Measurements from ENCODE around the gene SLC38A3.
"Not testable (repeated sequence)": the region's sequence is repeated elsewhere in the genome, so short reads cannot be mapped to it uniquely, and the experiment has no call there.

Gene SLC38A3

DNA sequence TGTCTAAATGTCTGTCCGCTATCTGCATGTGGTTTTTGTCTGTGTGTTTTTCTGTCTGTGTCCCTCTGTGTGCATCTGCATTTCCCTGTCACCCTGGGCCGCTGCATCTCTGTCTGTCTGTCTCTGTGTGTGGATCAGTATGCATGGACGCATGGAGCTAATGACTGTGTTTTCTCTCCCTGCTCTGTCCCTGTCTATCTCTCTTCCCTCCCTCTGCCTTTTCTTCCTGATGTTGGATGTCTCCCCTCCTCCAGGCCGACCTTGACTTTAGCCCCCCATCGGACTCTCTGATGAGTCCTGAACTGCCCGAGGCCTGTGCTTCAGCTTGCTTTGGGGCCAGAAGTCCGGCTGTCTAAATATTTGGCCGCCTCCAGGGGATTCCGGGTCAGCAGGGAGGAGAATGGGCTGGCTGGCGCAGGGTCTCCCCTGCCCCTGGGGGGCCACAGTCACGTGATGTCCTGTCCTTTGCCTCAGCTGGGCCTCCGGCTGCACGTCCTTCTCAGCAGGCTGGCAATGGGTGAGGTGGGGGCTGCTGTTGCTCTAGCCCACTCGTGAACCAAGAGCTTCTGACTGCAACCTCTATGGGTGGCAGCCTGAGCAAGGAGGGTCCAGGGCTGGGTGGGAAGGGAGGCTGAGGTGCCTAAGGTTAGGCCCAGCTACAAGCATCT, 3.7 kb downstream of the SLC38A3 start:
- intact Hi-C loops (cut with DNase I): no loop called here

GRCh38 chr3:50210176-50210509, 5.1 kb downstream of the SLC38A3 start:
- intact Hi-C loops (cut with DNase I): no loop called here
- DNase-seq: no peak

More for the DNA sequence above, 3.7 kb downstream of the SLC38A3 start:
- no peak for DNase-seq

DNA sequence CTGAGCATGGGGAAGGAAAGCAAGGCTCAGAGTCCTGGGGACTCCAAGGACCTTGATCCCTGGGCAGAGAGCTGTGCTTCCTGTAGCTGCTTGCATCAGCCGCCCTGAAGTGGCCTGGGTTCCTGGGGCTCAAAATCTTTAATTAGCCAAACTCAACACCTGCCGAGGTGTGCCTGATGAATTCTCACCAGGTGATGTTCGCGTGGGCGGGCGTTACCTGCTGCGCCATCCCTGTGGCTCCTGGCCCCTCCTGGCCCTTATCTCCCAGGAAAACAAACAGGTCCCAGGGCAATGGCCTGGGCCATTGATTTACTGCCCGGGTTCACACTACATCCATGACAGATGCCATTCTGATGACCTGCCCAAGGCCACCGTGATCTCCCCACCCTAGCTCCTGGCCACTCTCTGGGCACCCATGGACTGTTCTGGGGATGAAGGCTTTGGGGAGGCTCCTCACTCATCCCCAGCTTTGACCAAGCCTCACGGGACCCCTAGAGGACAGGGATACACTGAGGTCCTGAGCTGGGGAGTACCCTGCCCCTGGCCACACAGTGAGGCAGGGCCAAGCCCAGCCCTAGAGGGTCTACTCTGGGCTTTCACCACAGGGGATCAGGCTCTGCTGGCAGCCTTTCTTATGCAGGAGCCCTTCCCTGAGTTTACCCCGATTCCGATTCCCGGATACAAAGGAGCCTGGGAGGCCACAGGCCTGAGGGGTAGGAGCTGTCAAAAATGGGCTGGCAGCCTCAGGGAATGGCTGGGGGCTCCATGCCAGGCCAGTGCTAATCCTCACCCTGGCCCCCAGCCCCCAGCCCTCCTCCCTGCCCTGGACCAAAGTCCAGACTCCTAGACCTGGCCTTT, 5.7 kb downstream of the SLC38A3 start:
- intact Hi-C loops (cut with DNase I): no loop called here

GRCh38 chr3:50211368-50211717, 6.3 kb downstream of the SLC38A3 start:
- DNase-seq; intact Hi-C loops (cut with DNase I): not testable (repeated sequence)

More for the DNA sequence above, 5.7 kb downstream of the SLC38A3 start:
- no peak for DNase-seq

- no peak for DNase-seq
- intact Hi-C loops (cut with DNase I): no loop called here
Measured at GRCh38 chr3:50211930-50212329, 6.9 kb downstream of the SLC38A3 start.

DNA sequence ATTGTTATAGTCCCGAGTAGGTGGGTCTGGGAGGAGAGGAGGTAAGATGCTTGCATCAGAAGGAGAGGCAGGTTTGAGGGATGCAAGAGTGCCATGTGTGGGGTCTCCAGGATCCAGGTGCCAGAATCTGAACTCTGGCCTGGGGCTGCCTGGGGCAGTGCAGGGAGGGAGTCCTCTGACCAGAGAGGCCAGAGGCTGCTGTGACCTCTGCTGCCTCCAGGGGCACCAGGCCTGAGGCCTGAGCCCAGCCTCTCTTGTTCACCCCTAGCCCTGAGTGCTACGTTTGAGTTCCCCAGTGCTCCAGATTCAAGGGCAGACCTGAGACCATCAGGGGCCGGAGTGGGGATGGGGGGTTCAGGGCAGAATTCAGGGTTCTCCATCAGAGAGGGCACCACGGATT, 7.4 kb downstream of the SLC38A3 start:
- intact Hi-C loops (cut with DNase I): no loop called here

DNA sequence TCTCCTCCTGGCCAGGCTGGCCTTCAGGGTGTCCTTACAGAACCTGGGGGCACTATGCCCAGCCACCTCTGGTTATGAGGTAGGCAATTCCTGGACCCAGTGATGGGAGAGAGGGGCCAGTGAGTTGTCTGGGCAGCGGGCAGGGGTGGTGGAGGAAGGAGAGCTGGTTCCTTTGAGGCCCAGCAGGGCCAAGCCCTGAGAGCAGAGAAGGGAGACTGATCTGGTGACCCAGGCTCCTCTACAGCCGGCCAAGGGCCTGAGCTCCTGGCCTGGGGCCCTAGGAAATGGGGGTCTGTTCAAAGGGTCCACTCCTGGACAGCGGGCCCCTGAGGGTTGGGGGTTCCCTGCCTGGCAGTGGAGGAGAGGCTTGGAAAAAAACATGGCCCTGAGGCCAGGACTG, 7.9 kb downstream of the SLC38A3 start:
- no peak for DNase-seq

More for the DNA sequence above, 7.4 kb downstream of the SLC38A3 start:
- no peak for DNase-seq

GRCh38 chr3:50213373-50213772, 8.3 kb downstream of the SLC38A3 start:
- DNase-seq: peak; percentile 80 to 98 (median 82)
- intact Hi-C loops (cut with DNase I): no loop called here

More for the DNA sequence above, 7.9 kb downstream of the SLC38A3 start:
- intact Hi-C loops (cut with DNase I): no loop called here

DNA sequence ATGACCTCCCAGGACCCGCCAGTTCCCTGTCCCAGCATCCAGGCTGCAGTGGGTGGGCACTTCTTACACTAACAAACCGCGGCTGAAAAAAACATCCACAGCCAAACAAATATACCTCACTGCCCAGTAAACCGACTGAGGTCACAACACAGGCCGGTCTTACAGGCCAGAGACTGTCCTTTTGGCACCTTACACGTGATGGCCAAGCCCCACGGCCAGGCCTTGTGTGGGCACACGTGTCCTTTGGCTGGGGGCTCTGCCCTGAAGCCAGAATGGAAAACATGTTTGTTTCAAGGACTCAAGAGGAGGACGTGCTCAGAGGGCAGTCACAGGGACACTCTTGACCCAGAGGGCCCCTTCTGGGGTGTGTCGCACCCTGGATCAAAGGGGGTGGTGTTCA, 9.8 kb downstream of the SLC38A3 start:
- no peak for DNase-seq
- intact Hi-C loops (cut with DNase I): no loop called here

DNA sequence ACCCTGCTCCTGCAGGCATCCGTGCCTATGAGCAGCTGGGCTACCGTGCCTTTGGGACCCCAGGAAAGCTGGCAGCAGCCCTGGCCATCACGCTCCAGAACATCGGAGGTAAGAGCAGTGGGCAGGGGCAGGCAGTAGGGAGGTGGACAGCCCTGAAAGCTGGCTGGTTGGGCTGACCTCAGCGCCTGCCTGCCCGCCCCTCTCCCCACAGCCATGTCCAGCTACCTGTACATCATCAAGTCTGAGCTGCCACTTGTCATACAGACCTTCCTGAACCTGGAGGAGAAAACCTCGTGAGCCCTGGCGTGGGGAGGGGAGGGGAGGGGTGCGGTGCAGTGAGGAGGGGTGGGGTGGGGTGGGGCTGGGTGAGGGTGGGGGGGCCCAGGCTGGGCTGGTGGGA, 10.5 kb downstream of the SLC38A3 start:
- DNase-seq: no peak
- intact Hi-C loops (cut with DNase I): no loop called here

DNA sequence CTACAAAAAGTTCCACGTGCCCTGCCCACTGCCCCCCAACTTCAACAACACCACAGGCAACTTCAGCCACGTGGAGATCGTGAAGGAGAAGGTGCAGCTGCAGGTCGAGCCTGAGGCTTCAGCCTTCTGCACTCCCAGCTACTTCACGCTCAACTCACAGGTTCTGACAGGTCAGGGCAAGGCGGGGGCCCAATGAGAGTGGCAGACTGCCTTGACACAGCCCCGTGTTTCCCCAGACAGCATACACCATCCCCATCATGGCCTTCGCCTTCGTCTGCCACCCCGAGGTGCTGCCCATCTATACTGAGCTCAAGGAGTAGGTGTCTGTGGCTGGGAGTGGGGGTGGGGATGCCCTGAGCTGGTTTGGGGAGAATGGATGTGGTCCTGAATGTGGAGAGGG, 12.6 kb downstream of the SLC38A3 start:
- intact Hi-C loops (cut with DNase I): no loop called here
- no peak for DNase-seq

GRCh38 chr3:50218448-50218847, 13.4 kb downstream of the SLC38A3 start:
- intact Hi-C loops (cut with DNase I): no loop called here
- no peak for DNase-seq

- intact Hi-C loops (cut with DNase I): no loop called here
- no peak for DNase-seq
Measured at GRCh38 chr3:50219285-50219684, 14.2 kb downstream of the SLC38A3 start.

DNA sequence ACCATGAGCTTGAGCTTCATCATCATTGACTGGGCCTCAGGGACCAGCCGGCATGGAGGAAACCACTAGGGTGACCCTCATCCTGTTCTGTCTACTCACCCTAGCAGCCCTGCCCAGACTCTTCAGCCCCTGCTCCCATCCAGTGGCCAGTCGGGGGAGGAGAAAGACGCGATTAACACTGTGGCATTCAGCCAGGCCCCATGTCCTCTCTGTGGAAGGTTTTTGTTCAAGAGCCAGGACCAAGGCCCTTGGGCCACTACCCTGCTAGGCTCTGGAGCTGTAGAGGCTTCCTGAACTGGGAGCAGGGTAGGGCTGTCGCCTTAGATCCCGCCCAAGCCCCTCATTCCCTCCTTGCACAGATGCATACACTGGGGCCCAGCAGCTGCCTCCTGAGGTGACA, 15.0 kb downstream of the SLC38A3 start:
- no peak for DNase-seq
- intact Hi-C loops (cut with DNase I): no loop called here

GRCh38 chr3:50221051-50221410, 16.0 kb downstream of the SLC38A3 start:
- DNase-seq: no peak
- intact Hi-C loops (cut with DNase I): no loop called here

DNA sequence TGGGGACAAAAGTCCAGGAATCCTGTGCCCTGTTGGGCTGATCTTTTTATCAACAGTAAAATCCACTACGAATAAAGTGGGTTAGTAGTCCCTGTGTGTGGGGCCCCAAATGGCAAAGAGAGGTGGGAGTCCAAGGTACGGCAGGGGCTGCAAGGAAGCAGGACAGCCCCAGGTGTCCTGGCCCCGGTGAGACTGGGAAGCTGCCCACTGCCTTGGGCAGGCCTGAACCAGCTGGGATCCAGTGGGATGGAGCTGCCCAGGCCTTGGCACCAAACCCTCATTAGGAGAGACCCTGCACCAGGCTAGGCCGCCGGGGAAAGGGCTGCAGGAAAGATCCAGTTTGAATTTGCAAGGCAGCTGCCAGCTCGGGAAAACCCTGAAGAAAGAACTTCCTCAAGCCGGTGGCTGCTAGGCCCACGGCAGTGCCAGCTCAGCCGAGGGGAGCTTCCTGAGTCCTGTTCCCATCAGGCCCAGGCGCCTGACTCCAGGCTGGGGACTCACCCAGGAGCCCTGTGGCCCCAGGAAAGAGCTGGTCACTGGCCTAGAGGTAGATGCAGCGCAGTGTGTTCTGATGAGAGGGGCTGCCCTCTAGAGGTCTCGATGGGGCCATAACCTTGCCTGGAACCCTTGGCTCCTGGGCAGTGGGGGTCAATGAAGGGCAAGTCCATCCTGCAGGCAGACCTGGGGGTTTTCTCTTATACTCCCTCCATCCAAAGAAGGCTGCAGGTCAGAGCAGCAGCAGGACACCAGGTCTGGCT, 16.5 kb downstream of the SLC38A3 start:
- DNase-seq: peak in 2 of 10 donors; percentile 26 to 76
- intact Hi-C loops (cut with DNase I): no loop called here

GRCh38 chr3:50222169-50222528, 17.1 kb downstream of the SLC38A3 start:
- DNase-seq: no peak
- intact Hi-C loops (cut with DNase I): no loop called here

DNA sequence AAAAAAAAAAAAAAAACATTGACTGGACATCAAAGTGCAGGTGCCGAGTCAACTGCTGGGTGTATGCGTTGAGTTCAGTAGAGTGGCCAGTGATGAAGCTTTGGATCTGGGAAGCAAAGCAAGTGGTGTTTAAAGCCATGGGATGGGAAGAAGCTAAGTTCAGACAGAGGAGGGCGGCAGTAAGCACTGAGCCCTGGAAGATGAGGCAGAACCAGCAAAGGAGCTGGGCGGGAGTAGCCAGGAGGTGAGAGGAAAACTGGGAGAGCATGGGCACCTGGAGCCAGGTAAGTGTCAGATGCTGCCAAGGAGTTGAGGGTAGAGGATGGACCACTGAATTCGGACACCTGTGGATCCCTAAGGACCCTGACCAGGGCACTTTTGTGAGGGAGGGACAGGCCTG, 19.6 kb downstream of the SLC38A3 start:
- DNase-seq: no peak
- intact Hi-C loops (cut with DNase I): no loop called here

- peak in 8 of 10 donors; percentile 39 to 93 (median 62) for DNase-seq
- intact Hi-C loops (cut with DNase I): loop anchor here (1.0 to 2.0 kb wide), 4 partner anchors 19 to 94 kb away; no protein-coding TSS in a partner anchor
Measured at GRCh38 chr3:50226888-50227389, 21.9 kb downstream of the SLC38A3 start.

GRCh38 chr3:50227390-50228183, 22.5 kb downstream of the SLC38A3 start:
- intact Hi-C loops (cut with DNase I): loop anchor here (1.0 to 2.0 kb wide), 3 partner anchors 19 to 93 kb away; no protein-coding TSS in a partner anchor
- peak; percentile 82 to 99 (median 90) for DNase-seq
